ENCODE data around the gene MED31.
"Not testable (repeated sequence)": the region's sequence is repeated elsewhere in the genome, so short reads cannot be mapped to it uniquely, and the experiment has no call there.

The MED31 gene

DNA sequence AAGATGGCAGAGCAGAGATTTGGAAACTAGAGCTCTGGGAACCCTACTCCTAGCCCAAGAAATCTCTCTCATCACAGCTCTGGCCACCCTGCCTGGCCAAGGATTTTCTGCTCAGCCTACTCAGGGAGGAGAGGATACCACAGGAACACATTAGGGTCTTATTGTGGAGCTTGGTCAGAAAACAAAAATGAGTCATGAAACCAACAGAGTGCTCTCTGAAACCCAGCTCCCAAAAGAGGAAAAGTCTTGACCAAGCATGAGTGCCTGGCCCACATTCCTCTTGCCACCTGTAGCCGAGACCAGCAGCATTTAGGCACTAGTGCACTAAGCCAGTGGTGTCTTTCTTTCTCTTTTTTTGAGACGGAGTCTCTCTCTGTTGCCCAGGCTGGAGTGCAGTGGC, 43.6 kb upstream of the MED31 start:
- no peak for DNase-seq (ENCODE audit: low read depth)

DNA sequence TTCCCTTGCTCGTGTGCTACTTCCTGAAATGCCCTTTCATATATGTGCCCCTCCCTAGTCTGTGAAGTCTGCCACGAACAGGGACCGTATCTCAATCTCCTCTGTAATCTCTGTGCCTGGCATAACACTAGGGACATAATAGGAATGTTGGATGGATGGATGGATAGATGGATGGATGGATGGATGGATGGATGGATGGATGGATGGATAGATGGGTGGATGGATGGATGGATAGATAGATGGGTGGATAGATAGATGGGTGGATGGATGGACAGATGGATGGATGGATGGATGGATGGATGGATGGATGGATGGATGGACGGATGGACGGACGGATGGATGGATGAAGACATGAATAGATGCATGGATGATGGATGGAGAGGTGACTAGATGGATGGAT, 40.6 kb upstream of the MED31 start:
- not testable (repeated sequence) for H3K4me3 ChIP-seq (ENCODE audit: low read depth, low read length); DNase-seq (ENCODE audit: low read depth)

More for the DNA sequence above, 43.6 kb upstream of the MED31 start:
- no peak overlapping the region for H3K4me3 ChIP-seq (ENCODE audit: low read depth, low read length)
- TF ChIP-seq CTCF (IDR thresholded peaks at IDR 0.05; ENCODE audit: low read depth, low read length, missing control alignments): no peak

- no peak for TF ChIP-seq CTCF (IDR thresholded peaks at IDR 0.05; ENCODE audit: low read depth, low read length, missing control alignments)
- DNase-seq (ENCODE audit: low read depth): no peak
- H3K4me3 ChIP-seq (ENCODE audit: low read depth, low read length): no peak overlapping the region
These were observed 40.1 kb upstream of the MED31 start for GRCh38 chr17:6691546-6691945.

DNA sequence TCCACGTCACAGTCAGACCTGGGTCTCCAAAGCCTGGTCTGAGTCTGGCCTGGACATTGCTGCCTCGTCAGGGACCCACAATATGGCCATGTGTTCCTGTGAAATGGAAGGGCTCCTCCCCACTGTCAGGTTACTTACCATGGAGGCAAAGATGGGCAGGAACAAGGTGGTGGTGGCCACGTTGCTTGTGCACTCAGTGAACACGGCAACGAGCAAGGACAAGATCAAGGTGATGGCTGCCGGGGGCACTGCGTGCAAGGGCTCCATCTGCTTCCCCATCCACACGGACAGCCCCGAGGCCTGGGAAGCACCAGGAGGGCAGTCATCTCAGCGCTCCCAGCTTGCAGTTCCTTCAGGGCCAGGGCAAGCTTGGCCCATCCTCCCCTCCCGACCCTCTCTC, 39.2 kb upstream of the MED31 start:
- TF ChIP-seq CTCF (IDR thresholded peaks at IDR 0.05; ENCODE audit: low read depth, low read length, missing control alignments): no peak
- DNase-seq (ENCODE audit: low read depth): no peak
- H3K4me3 ChIP-seq (ENCODE audit: low read depth, low read length): no peak overlapping the region

GRCh38 chr17:6688944-6689343, 37.5 kb upstream of the MED31 start:
- no peak for DNase-seq (ENCODE audit: low read depth)
- no peak for TF ChIP-seq CTCF (IDR thresholded peaks at IDR 0.05; ENCODE audit: low read depth, low read length, missing control alignments)
- no peak overlapping the region for H3K4me3 ChIP-seq (ENCODE audit: low read depth, low read length)

DNA sequence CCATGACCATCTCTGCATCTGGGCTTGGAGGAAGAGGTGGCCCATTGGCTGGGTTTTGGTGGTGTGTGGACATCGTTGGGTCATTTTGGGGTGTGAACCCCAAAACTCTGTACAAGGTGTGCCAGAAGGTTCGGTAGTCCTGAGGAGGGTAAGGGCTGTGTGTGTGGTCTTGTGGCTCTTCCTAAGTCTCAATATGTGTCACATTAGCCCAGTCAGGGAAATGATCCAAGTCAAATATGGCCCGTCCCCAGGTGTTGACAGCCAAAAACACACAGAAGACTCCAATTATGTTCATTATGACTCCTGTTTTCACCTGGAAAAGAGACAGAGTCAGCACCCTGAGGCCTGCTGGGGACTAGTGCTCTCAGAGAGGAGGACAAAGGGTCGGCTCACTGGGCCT, 34.6 kb upstream of the MED31 start:
- TF ChIP-seq CTCF (IDR thresholded peaks at IDR 0.05; ENCODE audit: low read depth, low read length, missing control alignments): no peak
- DNase-seq (ENCODE audit: low read depth): no peak

GRCh38 chr17:6684881-6685767, 33.7 kb upstream of the MED31 start:
- TF ChIP-seq CTCF (IDR thresholded peaks at IDR 0.05; ENCODE audit: low read depth, low read length, missing control alignments): no peak
- DNase-seq (ENCODE audit: low read depth): no peak
- H3K4me3 ChIP-seq (ENCODE audit: low read depth, low read length): no peak overlapping the region

More for the DNA sequence above, 34.6 kb upstream of the MED31 start:
- no peak overlapping the region for H3K4me3 ChIP-seq (ENCODE audit: low read depth, low read length)
